ENCODE measurements around the gene CYP27C1.

CYP27C1 gene

GRCh38 chr2:127149384-127149783 lies 70.7 kb downstream of the CYP27C1 start:
- H3K27me3 ChIP-seq (ENCODE audit: control insufficient read depth, low read length): no peaks in the 10 kb centered on the region
- no peaks in the 10 kb centered on the region for H3F3A ChIP-seq (ENCODE audit: control insufficient read depth, insufficient read depth)
- no peaks in the 10 kb centered on the region for H4K20me1 ChIP-seq (ENCODE audit: control insufficient read depth, insufficient read depth, low read depth, low read length)
- no peaks in the 10 kb centered on the region for H3K79me2 ChIP-seq (ENCODE audit: control insufficient read depth, low read length)
- no peak overlapping the region for H3K4me2 ChIP-seq (ENCODE audit: low read length)
- H3K9me3 ChIP-seq (ENCODE audit: control insufficient read depth, insufficient read depth, low read length): no peaks in the 10 kb centered on the region
- TF ChIP-seq EZH2phosphoT487 (IDR thresholded peaks at IDR 0.05; ENCODE audit: borderline replicate concordance, low read length): no peak
- no peak overlapping the region for H3K4me3 ChIP-seq (ENCODE audit: low read length)
- no peaks in the 10 kb centered on the region for H3K9me2 ChIP-seq (replicated peaks; ENCODE audit: control insufficient read depth, low read length)
- no peaks in the 10 kb centered on the region for H3K4me1 ChIP-seq (ENCODE audit: control insufficient read depth, low read length)
- H3K27ac ChIP-seq (ENCODE audit: low read depth, low read length): no peak overlapping the region
- H3K36me3 ChIP-seq (ENCODE audit: control insufficient read depth, low read length): no peaks in the 10 kb centered on the region

GRCh38 chr2:127146820-127147502 lies 73.1 kb downstream of the CYP27C1 start:
- no peaks in the 10 kb centered on the region for H4K20me1 ChIP-seq (ENCODE audit: control insufficient read depth, insufficient read depth, low read depth, low read length)
- no peaks in the 10 kb centered on the region for H3K36me3 ChIP-seq (ENCODE audit: control insufficient read depth, low read length)
- no peaks in the 10 kb centered on the region for H3K9me2 ChIP-seq (replicated peaks; ENCODE audit: control insufficient read depth, low read length)
- no peak overlapping the region for H3K4me2 ChIP-seq (ENCODE audit: low read length)
- H3F3A ChIP-seq (ENCODE audit: control insufficient read depth, insufficient read depth): no peaks in the 10 kb centered on the region
- no peaks in the 10 kb centered on the region for H3K79me2 ChIP-seq (ENCODE audit: control insufficient read depth, low read length)
- H3K4me1 ChIP-seq (ENCODE audit: control insufficient read depth, low read length): no peaks in the 10 kb centered on the region
- no peak overlapping the region for H3K4me3 ChIP-seq (ENCODE audit: low read length)
- TF ChIP-seq EZH2phosphoT487 (IDR thresholded peaks at IDR 0.05; ENCODE audit: borderline replicate concordance, low read length) (no peak), CTCF (IDR thresholded peaks at IDR 0.05; ENCODE audit: low read depth, low read length, poor library complexity, severe bottlenecking) (no peak)
- no peaks in the 10 kb centered on the region for H3K9me3 ChIP-seq (ENCODE audit: control insufficient read depth, insufficient read depth, low read length)
- no peak overlapping the region for H3K27ac ChIP-seq (ENCODE audit: low read depth, low read length)
- no peaks in the 10 kb centered on the region for H3K27me3 ChIP-seq (ENCODE audit: control insufficient read depth, low read length)

- no peaks in the 10 kb centered on the region for H3K4me1 ChIP-seq (ENCODE audit: control insufficient read depth, low read length)
- H3K79me2 ChIP-seq (ENCODE audit: control insufficient read depth, low read length): no peaks in the 10 kb centered on the region
- H3K9me2 ChIP-seq (replicated peaks; ENCODE audit: control insufficient read depth, low read length): no peaks in the 10 kb centered on the region
- no peaks in the 10 kb centered on the region for H3K27me3 ChIP-seq (ENCODE audit: control insufficient read depth, low read length)
- TF ChIP-seq CTCF (IDR thresholded peaks at IDR 0.05; ENCODE audit: low read depth, low read length, poor library complexity, severe bottlenecking): no peak
- no peaks in the 10 kb centered on the region for H3K36me3 ChIP-seq (ENCODE audit: control insufficient read depth, low read length)
- no peak overlapping the region for H3K4me2 ChIP-seq (ENCODE audit: low read length)
- no peaks in the 10 kb centered on the region for H3F3A ChIP-seq (ENCODE audit: control insufficient read depth, insufficient read depth)
- no peaks in the 10 kb centered on the region for H4K20me1 ChIP-seq (ENCODE audit: control insufficient read depth, insufficient read depth, low read depth, low read length)
- no peak overlapping the region for H3K27ac ChIP-seq (ENCODE audit: low read depth, low read length)
- no peaks in the 10 kb centered on the region for H3K9me3 ChIP-seq (ENCODE audit: control insufficient read depth, insufficient read depth, low read length)
- H3K4me3 ChIP-seq (ENCODE audit: low read length): no peak overlapping the region
Measured at GRCh38 chr2:127146071-127146725, 73.9 kb downstream of the CYP27C1 start.

GRCh38 chr2:127145280-127145895 lies 74.7 kb downstream of the CYP27C1 start:
- Histone ChIP-seq H3K4me2 (ENCODE audit: low read length) (no peak overlapping the region), H3K27ac (ENCODE audit: low read depth, low read length) (no peak overlapping the region), H3F3A (ENCODE audit: control insufficient read depth, insufficient read depth) (no peaks in the 10 kb centered on the region), H3K36me3 (ENCODE audit: control insufficient read depth, low read length) (no peaks in the 10 kb centered on the region), H3K9me2 (replicated peaks; ENCODE audit: control insufficient read depth, low read length) (no peaks in the 10 kb centered on the region), H3K4me3 (ENCODE audit: low read length) (no peak overlapping the region), H3K4me1 (ENCODE audit: control insufficient read depth, low read length) (no peaks in the 10 kb centered on the region), H3K27me3 (ENCODE audit: control insufficient read depth, low read length) (no peaks in the 10 kb centered on the region), H3K79me2 (ENCODE audit: control insufficient read depth, low read length) (no peaks in the 10 kb centered on the region), H4K20me1 (ENCODE audit: control insufficient read depth, insufficient read depth, low read depth, low read length) (no peaks in the 10 kb centered on the region), H3K9me3 (ENCODE audit: control insufficient read depth, insufficient read depth, low read length) (no peaks in the 10 kb centered on the region)
- TF ChIP-seq EZH2phosphoT487 (IDR thresholded peaks at IDR 0.05; ENCODE audit: borderline replicate concordance, low read length): no peak
- TF ChIP-seq CTCF (IDR thresholded peaks at IDR 0.05; ENCODE audit: low read depth, low read length, poor library complexity, severe bottlenecking): no peak
